Measurements from ENCODE around the gene CDHR1.

Gene CDHR1

DNA sequence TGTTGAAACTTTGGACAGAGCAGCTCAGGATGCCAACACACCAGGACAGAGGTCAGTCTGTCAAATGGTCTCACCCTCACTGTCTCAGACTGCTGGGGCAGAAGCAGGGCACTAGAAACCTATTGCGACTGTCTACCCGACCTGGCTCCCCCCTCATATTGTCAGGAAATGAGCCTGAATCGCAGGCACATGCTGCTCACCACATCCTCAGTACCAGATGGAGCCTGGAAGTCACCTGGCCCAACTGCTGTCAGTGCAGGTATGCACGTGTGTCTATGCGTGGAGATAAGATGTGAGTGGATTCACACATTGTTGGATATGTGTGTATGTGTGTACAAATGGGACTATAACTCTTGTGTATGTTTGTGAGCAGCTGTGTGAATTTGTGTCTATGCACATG lies 3.2 kb upstream of the CDHR1 start:
- TF ChIP-seq, protein P1, sequence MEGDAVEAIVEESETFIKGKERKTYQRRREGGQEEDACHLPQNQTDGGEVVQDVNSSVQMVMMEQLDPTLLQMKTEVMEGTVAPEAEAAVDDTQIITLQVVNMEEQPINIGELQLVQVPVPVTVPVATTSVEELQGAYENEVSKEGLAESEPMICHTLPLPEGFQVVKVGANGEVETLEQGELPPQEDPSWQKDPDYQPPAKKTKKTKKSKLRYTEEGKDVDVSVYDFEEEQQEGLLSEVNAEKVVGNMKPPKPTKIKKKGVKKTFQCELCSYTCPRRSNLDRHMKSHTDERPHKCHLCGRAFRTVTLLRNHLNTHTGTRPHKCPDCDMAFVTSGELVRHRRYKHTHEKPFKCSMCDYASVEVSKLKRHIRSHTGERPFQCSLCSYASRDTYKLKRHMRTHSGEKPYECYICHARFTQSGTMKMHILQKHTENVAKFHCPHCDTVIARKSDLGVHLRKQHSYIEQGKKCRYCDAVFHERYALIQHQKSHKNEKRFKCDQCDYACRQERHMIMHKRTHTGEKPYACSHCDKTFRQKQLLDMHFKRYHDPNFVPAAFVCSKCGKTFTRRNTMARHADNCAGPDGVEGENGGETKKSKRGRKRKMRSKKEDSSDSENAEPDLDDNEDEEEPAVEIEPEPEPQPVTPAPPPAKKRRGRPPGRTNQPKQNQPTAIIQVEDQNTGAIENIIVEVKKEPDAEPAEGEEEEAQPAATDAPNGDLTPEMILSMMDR (conservative IDR thresholded peaks at IDR 0.05; ENCODE audit: control insufficient read depth, insufficient read depth, low read depth, low read length), result no peak
- no peak overlapping the region for H3K4me3 ChIP-seq (ENCODE audit: control insufficient read depth, low read depth, low read length)
- DNase-seq (ENCODE audit: low read depth), result no peak

DNA sequence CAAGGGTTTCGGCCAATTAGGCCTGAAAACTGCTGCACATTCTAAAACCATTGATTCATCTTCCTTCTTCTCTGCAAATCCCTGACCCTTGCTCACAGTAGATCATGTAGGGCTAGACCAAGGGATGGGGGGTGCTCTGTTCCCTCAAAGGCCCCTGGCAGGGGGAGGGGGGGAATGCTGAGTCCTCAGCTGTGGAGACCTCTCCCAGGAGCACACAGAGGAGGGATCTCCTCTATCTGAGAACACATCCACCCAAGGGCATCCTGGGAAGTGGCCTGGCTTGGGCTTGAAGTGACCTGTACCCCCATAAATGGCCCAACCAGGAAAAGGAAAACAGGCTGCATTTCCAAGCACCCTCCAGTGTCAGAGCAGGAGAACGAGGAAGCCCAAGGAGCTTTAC lies 1.0 kb upstream of the CDHR1 start:
- no peak for DNase-seq (ENCODE audit: low read depth)
- TF ChIP-seq, protein P1 (conservative IDR thresholded peaks at IDR 0.05; ENCODE audit: control insufficient read depth, insufficient read depth, low read depth, low read length), result no peak
- H3K4me3 ChIP-seq (ENCODE audit: control insufficient read depth, low read depth, low read length), result no peak overlapping the region

DNA sequence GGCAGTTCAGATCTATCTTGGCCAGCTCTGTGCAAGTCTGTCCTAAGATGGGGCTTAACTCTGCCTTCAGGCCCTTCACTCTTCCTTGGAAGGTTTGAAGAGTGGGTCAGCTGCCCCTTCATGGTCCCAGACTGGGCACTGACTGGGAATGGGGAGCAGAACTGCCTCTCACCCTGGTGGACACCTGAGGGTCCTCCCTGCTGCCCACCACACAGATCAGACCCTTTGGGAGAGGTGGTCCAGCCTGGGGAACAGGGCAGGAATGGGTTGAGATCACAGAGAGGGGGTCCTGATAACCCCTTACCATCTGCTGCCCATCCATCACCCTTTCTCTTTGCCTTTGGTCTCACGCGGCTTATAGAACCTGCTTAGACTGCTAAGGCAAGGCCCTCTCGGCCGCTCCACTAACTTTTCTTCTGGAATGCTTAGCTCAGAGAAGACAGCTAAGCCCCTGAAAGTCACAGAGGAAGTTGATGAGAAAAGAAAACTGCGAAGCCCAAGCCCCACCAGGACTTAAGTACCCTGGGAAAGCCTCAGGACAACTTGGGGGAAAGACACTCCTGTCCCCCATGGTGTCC lies 402 bp upstream of the CDHR1 start:
- no peak for DNase-seq (ENCODE audit: low read depth)
- TF ChIP-seq, protein P1 (conservative IDR thresholded peaks at IDR 0.05; ENCODE audit: control insufficient read depth, insufficient read depth, low read depth, low read length), result no peak
- no peak overlapping the region for H3K4me3 ChIP-seq (ENCODE audit: control insufficient read depth, low read depth, low read length)

DNA sequence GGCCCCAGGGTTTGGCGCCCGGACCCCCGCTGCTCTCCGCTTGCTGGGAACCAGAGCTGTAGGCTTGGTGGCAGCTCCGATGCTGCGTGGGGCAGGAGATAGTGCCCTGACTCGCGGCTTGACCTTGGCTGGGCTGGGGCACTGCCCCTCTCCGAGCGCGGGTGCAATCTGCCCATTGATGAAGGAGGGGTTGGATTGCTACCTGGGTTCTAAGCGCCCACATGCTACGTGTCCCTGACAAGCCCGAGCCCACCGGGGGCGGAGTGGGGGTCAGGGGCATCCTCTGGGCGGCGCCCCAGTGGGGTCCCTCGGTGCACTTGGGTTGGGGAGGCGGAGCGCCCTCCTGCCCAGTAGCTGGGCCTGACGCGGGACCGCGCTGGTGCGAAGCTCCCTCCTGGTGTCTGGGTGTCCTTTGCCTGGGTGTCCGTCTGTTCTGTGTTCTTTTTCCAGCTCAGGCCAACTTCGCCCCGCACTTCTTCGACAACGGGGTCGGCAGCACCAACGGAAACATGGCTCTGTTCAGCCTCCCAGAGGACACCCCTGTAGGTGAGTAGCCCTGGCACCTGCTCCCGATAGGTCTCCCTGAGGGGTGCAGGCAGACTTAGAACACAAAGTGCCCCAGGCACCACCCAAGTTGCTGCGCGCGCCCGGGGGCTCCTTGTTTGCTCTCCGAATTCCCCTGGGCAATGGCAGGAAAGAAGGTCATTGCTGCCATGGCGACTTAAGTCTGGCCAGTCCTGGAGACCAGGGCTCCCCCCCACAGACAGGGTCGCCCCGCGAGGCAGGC lies 900 bp downstream of the CDHR1 start:
- TF ChIP-seq, protein P1 (conservative IDR thresholded peaks at IDR 0.05; ENCODE audit: control insufficient read depth, insufficient read depth, low read depth, low read length), result no peak
- DNase-seq (ENCODE audit: low read depth), result no peak
- H3K4me3 ChIP-seq (ENCODE audit: control insufficient read depth, low read depth, low read length), result no peak overlapping the region

DNA sequence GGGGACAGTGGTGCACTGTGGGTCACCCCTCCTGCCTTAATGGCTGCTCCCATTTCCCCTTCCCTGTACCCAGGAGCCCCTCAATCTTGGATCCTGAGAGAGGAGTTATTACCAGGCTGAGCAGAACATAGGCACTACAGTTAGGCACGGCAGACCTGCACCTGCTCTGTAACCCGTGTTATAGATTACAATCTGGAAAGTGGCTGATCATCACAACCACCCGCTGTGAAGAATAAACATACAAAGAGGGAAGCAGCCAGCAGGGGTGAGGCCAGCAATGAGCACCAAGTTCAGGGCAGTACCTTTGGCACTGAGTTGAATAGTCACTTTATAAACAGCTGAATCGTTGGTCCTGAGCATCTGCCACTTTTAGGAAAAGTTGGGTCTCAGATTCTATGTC lies 1.7 kb downstream of the CDHR1 start:
- DNase-seq (ENCODE audit: low read depth), result no peak
- TF ChIP-seq, protein P1 (conservative IDR thresholded peaks at IDR 0.05; ENCODE audit: control insufficient read depth, insufficient read depth, low read depth, low read length), result no peak
- H3K4me3 ChIP-seq (ENCODE audit: control insufficient read depth, low read depth, low read length), result no peak overlapping the region

DNA sequence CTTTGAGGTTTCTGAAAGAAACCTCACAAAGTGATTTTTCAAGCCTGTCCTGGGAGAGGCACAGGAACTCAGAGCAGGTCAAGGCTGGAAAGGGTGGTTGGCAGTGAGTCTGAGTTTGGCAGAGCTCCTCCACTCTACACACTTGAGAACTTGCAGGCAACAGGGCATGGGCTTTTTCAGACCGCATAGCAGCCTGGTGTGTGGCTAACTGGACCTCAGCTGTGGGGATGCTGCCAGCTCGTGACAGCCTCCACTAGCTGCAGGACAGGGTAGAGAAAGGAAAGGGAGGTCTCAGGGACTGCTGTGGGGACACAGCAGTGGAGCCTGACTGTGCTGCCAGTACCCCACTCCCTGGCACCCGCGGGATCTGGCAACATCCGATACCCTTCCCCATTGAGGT lies 2.6 kb downstream of the CDHR1 start:
- DNase-seq (ENCODE audit: low read depth), result no peak
- H3K4me3 ChIP-seq (ENCODE audit: control insufficient read depth, low read depth, low read length), result no peak overlapping the region
- TF ChIP-seq, protein P1 (conservative IDR thresholded peaks at IDR 0.05; ENCODE audit: control insufficient read depth, insufficient read depth, low read depth, low read length), result no peak
